Measurements from ENCODE around the gene EPHA6. TPM values are rescaled to one million over a fixed set of nuclear protein-coding genes. Genes with fewer than 3 reads are reported as not detected.

The EPHA6 gene
- total and polyA plus RNA-seq, 9 donors: 2.0 to 20.9 (median 9.2) TPM

- no peak for DNase-seq
- intact Hi-C loops (cut with DNase I): no loop called here
- Histone ChIP-seq H3K9me3 (no peaks in the 10 kb centered on the region), H3K27me3 (no peaks in the 10 kb centered on the region), H3K4me3 (no peak overlapping the region), H3K27ac (no peak overlapping the region), H3K36me3 (no peaks in the 10 kb centered on the region), H3K4me1 (ENCODE audit: insufficient read depth) (no peaks in the 10 kb centered on the region)
- TF ChIP-seq EP300 (IDR thresholded peaks at IDR 0.05) (no peak), CTCF (IDR thresholded peaks at IDR 0.05) (no peak), POLR2A (IDR thresholded peaks at IDR 0.05) (no peak)
Observed at GRCh38 chr3:97102641-97103040, 288.2 kb downstream of the EPHA6 start.

GRCh38 chr3:97105989-97106651, 291.7 kb downstream of the EPHA6 start:
- no peak for TF ChIP-seq POLR2A (IDR thresholded peaks at IDR 0.05)
- no peak for TF ChIP-seq EP300 (IDR thresholded peaks at IDR 0.05)
- no peak for TF ChIP-seq CTCF (IDR thresholded peaks at IDR 0.05)
- 66 to 75% (median 68%) methylated on average over 4 of the region's 4 CpGs for WGBS, 3 donors

GRCh38 chr3:97106652-97106989, 292.2 kb downstream of the EPHA6 start:
- no peak for DNase-seq
- H3K36me3 ChIP-seq: no peaks in the 10 kb centered on the region
- no peak overlapping the region for H3K4me3 ChIP-seq
- H3K27me3 ChIP-seq: no peaks in the 10 kb centered on the region
- no peaks in the 10 kb centered on the region for H3K9me3 ChIP-seq
- 81 to 97% (median 96%) methylated on average over 4 of the region's 4 CpGs for WGBS, 3 donors
- H3K27ac ChIP-seq: no peak overlapping the region
- TF ChIP-seq POLR2A (IDR thresholded peaks at IDR 0.05) (no peak), EP300 (IDR thresholded peaks at IDR 0.05) (no peak), CTCF (IDR thresholded peaks at IDR 0.05) (no peak)
- intact Hi-C loops (cut with DNase I): loop anchor here in 1 of 4 donors (5.0 kb wide), 1 partner anchor 254 kb away; no protein-coding TSS in a partner anchor
- H3K4me1 ChIP-seq (ENCODE audit: insufficient read depth): no peaks in the 10 kb centered on the region

More at GRCh38 chr3:97105989-97106651, 291.7 kb downstream of the EPHA6 start:
- Histone ChIP-seq H3K9me3 (no peaks in the 10 kb centered on the region), H3K27me3 (no peaks in the 10 kb centered on the region), H3K4me1 (ENCODE audit: insufficient read depth) (no peaks in the 10 kb centered on the region), H3K4me3 (no peak overlapping the region), H3K27ac (no peak overlapping the region), H3K36me3 (no peaks in the 10 kb centered on the region)
- no peak for DNase-seq
- intact Hi-C loops (cut with DNase I): loop anchor here in 1 of 4 donors (5.0 kb wide), 1 partner anchor 254 kb away; no protein-coding TSS in a partner anchor

- Histone ChIP-seq H3K4me1 (ENCODE audit: insufficient read depth) (no peaks in the 10 kb centered on the region), H3K27me3 (no peaks in the 10 kb centered on the region), H3K27ac (no peak overlapping the region), H3K4me3 (no peak overlapping the region), H3K9me3 (no peaks in the 10 kb centered on the region), H3K36me3 (no peaks in the 10 kb centered on the region)
- WGBS, 3 donors: 86 to 95% (median 93%) methylated on average over 1 of the region's 1 CpG
- no peak for DNase-seq
- TF ChIP-seq CTCF (IDR thresholded peaks at IDR 0.05) (no peak), EP300 (IDR thresholded peaks at IDR 0.05) (no peak), POLR2A (IDR thresholded peaks at IDR 0.05) (no peak)
- intact Hi-C loops (cut with DNase I): loop anchor here in 1 of 4 donors (5.0 kb wide), 1 partner anchor 256 kb away; no protein-coding TSS in a partner anchor
Observed at GRCh38 chr3:97108136-97108535, 293.7 kb downstream of the EPHA6 start.
